Thyroid gland (tissue), 4 donors: ENCODE measurements around the gene CKMT2. TPM values are rescaled to one million over a fixed set of nuclear protein-coding genes. Genes with fewer than 3 reads are reported as not detected.

Source experiments
- DNase-seq, 2 donors: peaks; one replicate each; pipeline ENCODE4 v3.0.0-alpha.2; 2019
- H3K27ac ChIP-seq, 3 donors: fragments of 200-600 bp; sonication (generic); 1 replicate in 2 of 3; 2 replicates in 1 of 3; pipeline ENCODE4 v1.5.1; 2016 to 2019; ENCODE audit warnings: mild to moderate bottlenecking in 1 of 3, moderate library complexity in 1 of 3
- H3K27me3 ChIP-seq: fragments of 200-600 bp; sonication (generic); one replicate; pipeline ENCODE4 v1.5.1; 2019
- H3K36me3 ChIP-seq, 2 donors: fragments of 200-600 bp; sonication (generic); one replicate each; pipeline ENCODE4 v1.5.1; 2016 to 2019
- H3K4me1 ChIP-seq, 2 donors: fragments of 200-600 bp; sonication (generic); one replicate each; pipeline ENCODE4 v1.5.1; 2017 to 2019
- H3K4me3 ChIP-seq, 3 donors: fragments of 200-600 bp; sonication (generic); replicated peaks in 1 of 3; 1 replicate in 2 of 3; 2 replicates in 1 of 3; pipeline ENCODE4 v1.5.1; 2016; ENCODE audit warnings: mild to moderate bottlenecking in 1 of 3
- H3K9me3 ChIP-seq: fragments of 200-600 bp; sonication (generic); one replicate; pipeline ENCODE4 v1.5.1; 2017
- POLR2A ChIP-seq, 2 donors: fragments of 450-650 bp; IDR thresholded peaks; one replicate each; pipeline ENCODE4 v1.6.1; 2017; ENCODE audit warnings: antibody characterized with exemption in 2 of 2, mild to moderate bottlenecking in 2 of 2, moderate library complexity in 1 of 2
- WGBS, 2 donors: methylation state at CpG; one replicate each; pipeline ENCODE4 v1.1.5; 2017; 5-methylcytosine and 5-hydroxymethylcytosine counted together
- intact Hi-C: fragments of 100-400 bp; cut with DNase I; formaldehyde crosslinking; loops from one replicate; pipeline ENCODE4 v1.15.1; 2023
- total RNA-seq, 4 donors: library from RNA; depleted of rRNA; stranded (reverse); fragments of >200 nt; gene quantifications; one replicate each; pipeline ENCODE4 v1.2.3, GENCODE V29; 2016
- TF ChIP-seq, protein P1 (sequence below), 6 experiments: fragments of 200-600 bp in 3 of 6; fragments of 450-650 bp in 3 of 6; sonication (generic) in 3 of 6; IDR thresholded peaks; one replicate each; pipeline ENCODE4 v1.5.1; 2016 to 2019; ENCODE audit warnings: antibody characterized with exemption in 6 of 6, mild to moderate bottlenecking in 2 of 6, inconsistent platforms in 1 of 6, moderate library complexity in 1 of 6

The CKMT2 gene
- total RNA-seq, 4 donors from 2014 or later = 1.7 to 24.4 (median 16.1) TPM

DNA sequence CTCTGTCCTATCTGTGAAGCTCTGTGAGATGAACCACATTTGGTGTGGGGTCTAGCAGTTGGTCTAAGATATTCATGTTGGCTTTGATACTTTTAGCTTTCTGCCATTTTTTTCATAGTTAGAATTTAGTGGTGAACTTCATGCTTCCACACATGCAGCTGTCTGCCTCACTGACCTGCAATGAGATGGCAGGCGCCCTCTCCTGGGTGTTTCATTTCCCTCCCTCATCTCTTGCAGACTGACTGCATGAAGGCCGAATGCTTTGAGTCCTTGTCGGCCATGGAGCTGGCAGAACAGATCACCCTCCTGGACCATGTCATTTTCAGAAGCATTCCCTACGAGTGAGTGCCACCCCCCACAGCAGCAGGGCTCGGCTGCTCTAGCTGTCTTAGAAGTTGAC, 26.1 kb upstream of the CKMT2 start:
- intact Hi-C loops = no loop called here
- Histone ChIP-seq H3K9me3 (no peaks in the 10 kb centered on the region), H3K4me1 (no peaks in the 10 kb centered on the region), H3K27ac (no peak overlapping the region), H3K27me3 (no peaks in the 10 kb centered on the region), H3K36me3 (no peaks in the 10 kb centered on the region), H3K4me3 (no peak overlapping the region)
- TF ChIP-seq, protein P1, sequence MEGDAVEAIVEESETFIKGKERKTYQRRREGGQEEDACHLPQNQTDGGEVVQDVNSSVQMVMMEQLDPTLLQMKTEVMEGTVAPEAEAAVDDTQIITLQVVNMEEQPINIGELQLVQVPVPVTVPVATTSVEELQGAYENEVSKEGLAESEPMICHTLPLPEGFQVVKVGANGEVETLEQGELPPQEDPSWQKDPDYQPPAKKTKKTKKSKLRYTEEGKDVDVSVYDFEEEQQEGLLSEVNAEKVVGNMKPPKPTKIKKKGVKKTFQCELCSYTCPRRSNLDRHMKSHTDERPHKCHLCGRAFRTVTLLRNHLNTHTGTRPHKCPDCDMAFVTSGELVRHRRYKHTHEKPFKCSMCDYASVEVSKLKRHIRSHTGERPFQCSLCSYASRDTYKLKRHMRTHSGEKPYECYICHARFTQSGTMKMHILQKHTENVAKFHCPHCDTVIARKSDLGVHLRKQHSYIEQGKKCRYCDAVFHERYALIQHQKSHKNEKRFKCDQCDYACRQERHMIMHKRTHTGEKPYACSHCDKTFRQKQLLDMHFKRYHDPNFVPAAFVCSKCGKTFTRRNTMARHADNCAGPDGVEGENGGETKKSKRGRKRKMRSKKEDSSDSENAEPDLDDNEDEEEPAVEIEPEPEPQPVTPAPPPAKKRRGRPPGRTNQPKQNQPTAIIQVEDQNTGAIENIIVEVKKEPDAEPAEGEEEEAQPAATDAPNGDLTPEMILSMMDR (IDR thresholded peaks at IDR 0.05) = no peak
- TF ChIP-seq POLR2A (IDR thresholded peaks at IDR 0.05) = no peak
- DNase-seq = no peak
- WGBS, 2 donors = 67% methylated on average over 5 of the region's 5 CpGs

DNA sequence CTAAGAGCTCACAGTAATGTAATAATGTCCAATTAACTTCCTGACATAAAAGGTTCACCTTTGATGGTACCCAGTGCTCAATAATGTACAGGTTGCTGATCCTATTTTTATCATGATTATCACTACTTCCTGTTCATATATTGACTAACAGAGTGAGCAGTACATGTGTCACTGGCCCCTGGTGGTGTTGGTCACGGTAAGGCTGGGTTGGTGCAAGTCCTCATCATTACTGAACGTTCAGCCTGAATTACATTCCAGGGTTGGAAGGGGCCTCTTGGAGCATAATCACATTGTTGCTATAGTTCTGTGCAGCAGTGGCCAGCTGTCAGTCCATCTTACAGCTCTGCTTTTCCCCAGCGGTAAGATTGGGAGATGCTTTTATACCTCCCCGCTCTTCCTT, 24.2 kb upstream of the CKMT2 start:
- H3K4me3 ChIP-seq = no peak overlapping the region
- WGBS, 2 donors = 88 to 91% methylated on average over 4 of the region's 4 CpGs
- H3K27ac ChIP-seq = no peak overlapping the region
- H3K36me3 ChIP-seq = no peaks in the 10 kb centered on the region
- TF ChIP-seq POLR2A (IDR thresholded peaks at IDR 0.05) = no peak
- TF ChIP-seq, protein P1 (IDR thresholded peaks at IDR 0.05) = no peak
- DNase-seq = no peak
- intact Hi-C loops = no loop called here
- no peaks in the 10 kb centered on the region for H3K4me1 ChIP-seq
- H3K27me3 ChIP-seq = no peaks in the 10 kb centered on the region
- no peaks in the 10 kb centered on the region for H3K9me3 ChIP-seq

DNA sequence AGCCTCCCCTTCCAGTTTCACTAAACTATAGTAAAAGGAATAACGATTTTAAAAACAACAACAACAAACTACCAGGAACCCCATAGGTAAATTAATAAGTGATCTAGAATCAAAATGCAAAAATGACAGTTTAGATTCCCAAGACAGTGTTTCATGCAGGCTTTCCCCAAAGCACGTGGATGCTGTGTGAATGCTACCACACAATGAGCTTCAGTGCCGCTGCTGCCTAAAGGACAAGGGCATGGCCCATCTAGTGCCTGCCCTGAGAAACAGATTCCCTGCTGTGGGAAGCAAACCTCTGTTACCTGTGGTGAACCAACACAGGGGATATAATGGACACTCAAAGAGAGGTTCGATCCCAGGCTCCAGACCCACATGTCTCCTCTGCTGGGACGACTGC, 23.7 kb upstream of the CKMT2 start:
- H3K36me3 ChIP-seq = no peaks in the 10 kb centered on the region
- H3K4me1 ChIP-seq = no peaks in the 10 kb centered on the region
- no peaks in the 10 kb centered on the region for H3K27me3 ChIP-seq
- DNase-seq = no peak
- TF ChIP-seq POLR2A (IDR thresholded peaks at IDR 0.05) = no peak
- TF ChIP-seq, protein P1 (IDR thresholded peaks at IDR 0.05) = no peak
- H3K9me3 ChIP-seq = no peaks in the 10 kb centered on the region
- intact Hi-C loops = no loop called here
- H3K4me3 ChIP-seq = no peak overlapping the region
- H3K27ac ChIP-seq = no peak overlapping the region
- 89 to 94% methylated on average over 5 of the region's 5 CpGs for WGBS, 2 donors

DNA sequence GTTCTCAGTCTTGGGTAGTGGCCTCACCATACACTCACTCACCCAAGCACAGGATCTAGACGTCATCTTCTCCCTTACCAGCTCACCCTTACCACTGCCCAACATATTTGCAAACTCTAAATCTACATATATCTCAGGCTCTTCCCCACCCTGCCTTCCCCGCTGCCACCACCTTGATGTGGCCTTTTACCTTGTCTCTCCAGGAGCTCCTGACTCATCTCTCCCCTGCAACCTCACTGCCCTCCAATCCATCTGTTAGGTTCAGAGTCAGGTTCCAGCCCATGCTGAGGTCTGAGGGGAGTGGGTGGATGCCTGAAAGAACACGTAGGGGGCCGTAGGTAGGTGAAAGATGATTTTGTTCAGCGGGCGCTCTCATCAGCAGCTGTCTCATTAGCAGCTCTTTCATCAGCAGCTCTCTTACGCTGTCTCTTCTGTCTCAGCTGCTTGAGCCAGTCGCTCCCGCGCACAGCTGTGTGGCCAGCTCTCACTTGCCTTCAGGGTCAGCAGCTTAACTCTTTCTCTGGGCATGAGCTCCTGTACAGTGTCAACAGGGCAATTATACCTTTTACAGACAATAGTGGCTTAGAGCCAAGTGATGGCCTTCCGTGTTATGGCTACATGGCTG, 23.1 kb upstream of the CKMT2 start:
- no peak overlapping the region for H3K27ac ChIP-seq
- no peaks in the 10 kb centered on the region for H3K9me3 ChIP-seq
- no peak overlapping the region for H3K4me3 ChIP-seq
- intact Hi-C loops = no loop called here
- no peak for DNase-seq
- TF ChIP-seq POLR2A (IDR thresholded peaks at IDR 0.05) = no peak
- TF ChIP-seq, protein P1 (IDR thresholded peaks at IDR 0.05) = no peak
- 88 to 90% methylated on average over 11 of the region's 11 CpGs for WGBS, 2 donors
- H3K4me1 ChIP-seq = no peaks in the 10 kb centered on the region
- no peaks in the 10 kb centered on the region for H3K36me3 ChIP-seq
- H3K27me3 ChIP-seq = no peaks in the 10 kb centered on the region

DNA sequence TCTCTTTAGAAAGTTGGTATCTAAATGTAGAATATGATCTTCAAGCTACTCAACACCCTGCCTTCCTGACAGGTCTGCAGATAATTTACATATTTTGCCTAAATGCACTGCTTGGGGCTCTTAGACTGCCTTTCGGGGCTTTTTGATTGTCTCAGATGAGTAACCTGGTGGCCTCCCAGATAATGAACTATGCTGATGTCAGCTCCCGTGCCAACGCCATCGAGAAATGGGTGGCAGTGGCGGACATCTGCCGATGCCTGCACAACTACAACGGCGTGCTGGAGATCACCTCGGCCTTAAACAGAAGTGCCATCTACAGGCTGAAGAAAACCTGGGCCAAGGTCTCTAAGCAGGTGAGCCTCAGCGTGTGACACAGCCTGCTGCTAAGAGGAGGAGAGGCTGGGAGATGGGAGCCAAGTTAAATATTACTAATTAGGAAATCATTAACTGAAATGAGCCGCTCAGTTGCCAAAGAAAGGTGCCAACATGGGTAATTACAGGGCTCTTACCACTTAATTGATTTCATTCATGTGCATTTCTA, 20.8 kb upstream of the CKMT2 start:
- no peak for TF ChIP-seq POLR2A (IDR thresholded peaks at IDR 0.05)
- TF ChIP-seq, protein P1 (IDR thresholded peaks at IDR 0.05) = no peak
- no peak overlapping the region for H3K4me3 ChIP-seq

More for the DNA sequence above, 20.8 kb upstream of the CKMT2 start:
- Histone ChIP-seq H3K27me3 (no peaks in the 10 kb centered on the region), H3K4me1 (no peaks in the 10 kb centered on the region), H3K27ac (no peak overlapping the region), H3K9me3 (no peaks in the 10 kb centered on the region), H3K36me3 (no peaks in the 10 kb centered on the region)
- no peak for DNase-seq
- WGBS, 2 donors = 91% methylated on average over 11 of the region's 11 CpGs
- intact Hi-C loops = no loop called here
